MM.1S (cell line): ENCODE data around the gene ARF1.

ENCODE experiments used
- DNase-seq: peaks from one replicate; pipeline ENCODE4 v3.0.0-alpha.2; 2015
- H2AFZ ChIP-seq: fragments of 300-600 bp; sonication (generic); 2 replicates; pipeline ENCODE4 v1.6.0; 2016; ENCODE audit warnings: antibody characterized with exemption, low read length
- H3F3A ChIP-seq: fragments of 300-600 bp; sonication (generic); 2 replicates; pipeline ENCODE4 v1.6.1; 2016; ENCODE audit warnings: mild to moderate bottlenecking, antibody characterized with exemption, low read length, moderate library complexity, mixed read lengths; ENCODE audit not compliant: insufficient read depth
- H3K27ac ChIP-seq: fragments of 300-600 bp; sonication (generic); 2 replicates; pipeline ENCODE4 v1.5.1; 2016; ENCODE audit warnings: mild to moderate bottlenecking, low read length
- H3K27me3 ChIP-seq: fragments of 300-600 bp; sonication (generic); replicated peaks from 2 replicates; pipeline ENCODE4 v1.6.0; 2016; ENCODE audit warnings: low read length; ENCODE audit not compliant: insufficient read depth
- H3K36me3 ChIP-seq: fragments of 300-600 bp; sonication (generic); replicated peaks from 2 replicates; pipeline ENCODE4 v1.6.1; 2016; ENCODE audit warnings: mild to moderate bottlenecking, low read length, mixed read lengths; ENCODE audit not compliant: insufficient read depth
- H3K4me1 ChIP-seq: fragments of 300-600 bp; sonication (generic); 2 replicates; pipeline ENCODE4 v1.6.1; 2016; ENCODE audit warnings: low read length, mixed read lengths
- H3K4me2 ChIP-seq: fragments of 300-600 bp; sonication (generic); 2 replicates; pipeline ENCODE4 v1.6.0; 2016; ENCODE audit warnings: low read depth, low read length
- H3K4me3 ChIP-seq: fragments of 300-600 bp; sonication (generic); 2 replicates; pipeline ENCODE4 v1.5.1; 2016; ENCODE audit warnings: low read length, mixed read lengths
- H3K79me2 ChIP-seq: fragments of 300-600 bp; sonication (generic); 2 replicates; pipeline ENCODE4 v1.6.1; 2016; ENCODE audit warnings: mixed run types, low read length, mixed read lengths
- H3K9ac ChIP-seq: fragments of 300-600 bp; sonication (generic); 2 replicates; pipeline ENCODE4 v1.6.1; 2016; ENCODE audit warnings: low read length, mixed read lengths
- H3K9me2 ChIP-seq: fragments of 300-600 bp; sonication (generic); replicated peaks from 2 replicates; pipeline ENCODE4 v1.6.1; 2016; ENCODE audit warnings: mild to moderate bottlenecking, low read length, mixed read lengths; ENCODE audit not compliant: insufficient read depth
- H3K9me3 ChIP-seq: fragments of 300-600 bp; sonication (generic); replicated peaks from 2 replicates; pipeline ENCODE4 v1.6.1; 2016; ENCODE audit warnings: mild to moderate bottlenecking, low read length, mixed read lengths; ENCODE audit not compliant: insufficient read depth
- H4K20me1 ChIP-seq: fragments of 300-600 bp; sonication (generic); 2 replicates; pipeline ENCODE4 v1.6.1; 2016; ENCODE audit warnings: mild to moderate bottlenecking, low read length, moderate library complexity, mixed read lengths; ENCODE audit not compliant: insufficient read depth
- EZH2 ChIP-seq: fragments of 300-600 bp; sonication (generic); optimal IDR thresholded peaks from 2 replicates; pipeline ENCODE3; 2017; ENCODE audit warnings: low read depth, mild to moderate bottlenecking, antibody characterized with exemption, low read length, mixed read lengths
- EZH2phosphoT487 ChIP-seq: fragments of 300-600 bp; sonication (generic); IDR thresholded peaks from 2 replicates; pipeline ENCODE4 v1.6.1; 2018; ENCODE audit warnings: antibody characterized with exemption, low read length
- TF ChIP-seq, protein P1 (sequence below): fragments of 300-600 bp; sonication (generic); IDR thresholded peaks from 2 replicates; pipeline ENCODE4 v1.5.1; 2016; ENCODE audit warnings: antibody characterized with exemption, low read length, mixed read lengths

The ARF1 gene

DNA sequence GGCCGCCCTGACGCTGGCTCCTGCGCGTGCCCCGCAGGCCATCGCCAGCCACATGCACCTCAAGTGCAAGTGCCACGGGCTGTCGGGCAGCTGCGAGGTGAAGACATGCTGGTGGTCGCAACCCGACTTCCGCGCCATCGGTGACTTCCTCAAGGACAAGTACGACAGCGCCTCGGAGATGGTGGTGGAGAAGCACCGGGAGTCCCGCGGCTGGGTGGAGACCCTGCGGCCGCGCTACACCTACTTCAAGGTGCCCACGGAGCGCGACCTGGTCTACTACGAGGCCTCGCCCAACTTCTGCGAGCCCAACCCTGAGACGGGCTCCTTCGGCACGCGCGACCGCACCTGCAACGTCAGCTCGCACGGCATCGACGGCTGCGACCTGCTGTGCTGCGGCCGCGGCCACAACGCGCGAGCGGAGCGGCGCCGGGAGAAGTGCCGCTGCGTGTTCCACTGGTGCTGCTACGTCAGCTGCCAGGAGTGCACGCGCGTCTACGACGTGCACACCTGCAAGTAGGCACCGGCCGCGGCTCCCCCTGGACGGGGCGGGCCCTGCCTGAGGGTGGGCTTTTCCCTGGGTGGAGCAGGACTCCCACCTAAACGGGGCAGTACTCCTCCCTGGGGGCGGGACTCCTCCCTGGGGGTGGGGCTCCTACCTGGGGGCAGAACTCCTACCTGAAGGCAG lies 23.4 kb upstream of the ARF1 start:
- no peak overlapping the region for H3K9ac ChIP-seq
- no peaks in the 10 kb centered on the region for H3K36me3 ChIP-seq
- no peak overlapping the region for H3K4me3 ChIP-seq
- no peaks in the 10 kb centered on the region for H3K79me2 ChIP-seq
- H2AFZ ChIP-seq = no peak overlapping the region
- H3K9me2 ChIP-seq = no peaks in the 10 kb centered on the region
- H3K27ac ChIP-seq = no peak overlapping the region
- no peak for TF ChIP-seq EZH2
- H3K4me1 ChIP-seq = no peaks in the 10 kb centered on the region
- DNase-seq = no peak
- no peak overlapping the region for H3K4me2 ChIP-seq
- H3K9me3 ChIP-seq = no peaks in the 10 kb centered on the region
- no peaks in the 10 kb centered on the region for H4K20me1 ChIP-seq
- H3K27me3 ChIP-seq = peaks cover 17% of the 10 kb centered on the region
- H3F3A ChIP-seq = no peaks in the 10 kb centered on the region

DNA sequence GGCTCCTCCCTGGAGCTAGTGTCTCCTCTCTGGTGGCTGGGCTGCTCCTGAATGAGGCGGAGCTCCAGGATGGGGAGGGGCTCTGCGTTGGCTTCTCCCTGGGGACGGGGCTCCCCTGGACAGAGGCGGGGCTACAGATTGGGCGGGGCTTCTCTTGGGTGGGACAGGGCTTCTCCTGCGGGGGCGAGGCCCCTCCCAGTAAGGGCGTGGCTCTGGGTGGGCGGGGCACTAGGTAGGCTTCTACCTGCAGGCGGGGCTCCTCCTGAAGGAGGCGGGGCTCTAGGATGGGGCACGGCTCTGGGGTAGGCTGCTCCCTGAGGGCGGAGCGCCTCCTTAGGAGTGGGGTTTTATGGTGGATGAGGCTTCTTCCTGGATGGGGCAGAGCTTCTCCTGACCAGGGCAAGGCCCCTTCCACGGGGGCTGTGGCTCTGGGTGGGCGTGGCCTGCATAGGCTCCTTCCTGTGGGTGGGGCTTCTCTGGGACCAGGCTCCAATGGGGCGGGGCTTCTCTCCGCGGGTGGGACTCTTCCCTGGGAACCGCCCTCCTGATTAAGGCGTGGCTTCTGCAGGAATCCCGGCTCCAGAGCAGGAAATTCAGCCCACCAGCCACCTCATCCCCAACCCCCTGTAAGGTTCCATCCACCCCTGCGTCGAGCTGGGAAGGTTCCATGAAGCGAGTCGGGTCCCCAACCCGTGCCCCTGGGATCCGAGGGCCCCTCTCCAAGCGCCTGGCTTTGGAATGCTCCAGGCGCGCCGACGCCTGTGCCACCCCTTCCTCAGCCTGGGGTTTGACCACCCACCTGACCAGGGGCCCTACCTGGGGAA lies 22.7 kb upstream of the ARF1 start:
- no peaks in the 10 kb centered on the region for H3F3A ChIP-seq
- H2AFZ ChIP-seq = no peak overlapping the region; the same call in 1 of the 2 replicates
- no peaks in the 10 kb centered on the region for H4K20me1 ChIP-seq
- no peak overlapping the region for H3K4me2 ChIP-seq
- no peak overlapping the region for H3K4me3 ChIP-seq
- H3K9ac ChIP-seq = no peak overlapping the region
- no peaks in the 10 kb centered on the region for H3K9me3 ChIP-seq
- no peaks in the 10 kb centered on the region for H3K79me2 ChIP-seq
- no peak overlapping the region for H3K27ac ChIP-seq
- H3K36me3 ChIP-seq = no peaks in the 10 kb centered on the region
- DNase-seq = no peak
- no peaks in the 10 kb centered on the region for H3K9me2 ChIP-seq
- peaks cover 17% of the 10 kb centered on the region for H3K27me3 ChIP-seq
- H3K4me1 ChIP-seq = no peaks in the 10 kb centered on the region
- TF ChIP-seq EZH2 (no peak), EZH2phosphoT487 (no peak)
- TF ChIP-seq, protein P1, sequence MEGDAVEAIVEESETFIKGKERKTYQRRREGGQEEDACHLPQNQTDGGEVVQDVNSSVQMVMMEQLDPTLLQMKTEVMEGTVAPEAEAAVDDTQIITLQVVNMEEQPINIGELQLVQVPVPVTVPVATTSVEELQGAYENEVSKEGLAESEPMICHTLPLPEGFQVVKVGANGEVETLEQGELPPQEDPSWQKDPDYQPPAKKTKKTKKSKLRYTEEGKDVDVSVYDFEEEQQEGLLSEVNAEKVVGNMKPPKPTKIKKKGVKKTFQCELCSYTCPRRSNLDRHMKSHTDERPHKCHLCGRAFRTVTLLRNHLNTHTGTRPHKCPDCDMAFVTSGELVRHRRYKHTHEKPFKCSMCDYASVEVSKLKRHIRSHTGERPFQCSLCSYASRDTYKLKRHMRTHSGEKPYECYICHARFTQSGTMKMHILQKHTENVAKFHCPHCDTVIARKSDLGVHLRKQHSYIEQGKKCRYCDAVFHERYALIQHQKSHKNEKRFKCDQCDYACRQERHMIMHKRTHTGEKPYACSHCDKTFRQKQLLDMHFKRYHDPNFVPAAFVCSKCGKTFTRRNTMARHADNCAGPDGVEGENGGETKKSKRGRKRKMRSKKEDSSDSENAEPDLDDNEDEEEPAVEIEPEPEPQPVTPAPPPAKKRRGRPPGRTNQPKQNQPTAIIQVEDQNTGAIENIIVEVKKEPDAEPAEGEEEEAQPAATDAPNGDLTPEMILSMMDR = no peak

DNA sequence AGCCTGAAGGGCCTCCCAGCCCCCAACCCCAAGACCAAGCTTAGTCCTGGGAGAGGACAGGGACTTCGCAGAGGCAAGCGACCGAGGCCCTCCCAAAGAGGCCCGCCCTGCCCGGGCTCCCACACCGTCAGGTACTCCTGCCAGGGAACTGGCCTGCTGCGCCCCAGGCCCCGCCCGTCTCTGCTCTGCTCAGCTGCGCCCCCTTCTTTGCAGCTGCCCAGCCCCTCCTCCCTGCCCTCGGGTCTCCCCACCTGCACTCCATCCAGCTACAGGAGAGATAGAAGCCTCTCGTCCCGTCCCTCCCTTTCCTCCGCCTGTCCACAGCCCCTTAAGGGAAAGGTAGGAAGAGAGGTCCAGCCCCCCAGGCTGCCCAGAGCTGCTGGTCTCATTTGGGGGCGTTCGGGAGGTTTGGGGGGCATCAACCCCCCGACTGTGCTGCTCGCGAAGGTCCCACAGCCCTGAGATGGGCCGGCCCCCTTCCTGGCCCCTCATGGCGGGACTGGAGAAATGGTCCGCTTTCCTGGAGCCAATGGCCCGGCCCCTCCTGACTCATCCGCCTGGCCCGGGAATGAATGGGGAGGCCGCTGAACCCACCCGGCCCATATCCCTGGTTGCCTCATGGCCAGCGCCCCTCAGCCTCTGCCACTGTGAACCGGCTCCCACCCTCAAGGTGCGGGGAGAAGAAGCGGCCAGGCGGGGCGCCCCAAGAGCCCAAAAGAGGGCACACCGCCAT lies 21.9 kb upstream of the ARF1 start:
- Histone ChIP-seq H3K27ac (no peak overlapping the region), H3F3A (no peaks in the 10 kb centered on the region), H3K36me3 (no peaks in the 10 kb centered on the region), H3K9me2 (no peaks in the 10 kb centered on the region), H3K27me3 (peaks cover 17% of the 10 kb centered on the region), H3K4me1 (no peaks in the 10 kb centered on the region), H3K79me2 (no peaks in the 10 kb centered on the region), H3K9ac (no peak overlapping the region), H3K9me3 (no peaks in the 10 kb centered on the region), H4K20me1 (no peaks in the 10 kb centered on the region), H2AFZ (no peak overlapping the region), H3K4me2 (no peak overlapping the region), H3K4me3 (no peak overlapping the region)
- DNase-seq = no peak
- no peak for TF ChIP-seq EZH2phosphoT487
- TF ChIP-seq, protein P1 = no peak
- TF ChIP-seq EZH2 = no peak
